SK-N-SH (cell line): Measurements from ENCODE around the gene BMPR1A.

ENCODE experiments used
- CTCF ChIP-seq: fragments of 200-600 bp; sonication (generic); IDR thresholded peaks from 2 replicates; pipeline ENCODE4 v1.6.1; 2017; ENCODE audit warnings: antibody characterized with exemption, mild to moderate bottlenecking, moderate library complexity
- MXI1 ChIP-seq: IDR thresholded peaks from 2 replicates; pipeline ENCODE4 v1.6.1; 2012; ENCODE audit warnings: mild to moderate bottlenecking, low read depth, low read length, improper control_type of control experiment
- POLR2AphosphoS5 ChIP-seq: IDR thresholded peaks from 2 replicates; pipeline ENCODE4 v1.6.1; 2012; ENCODE audit warnings: low read depth, low read length
- RAD21 ChIP-seq: IDR thresholded peaks from 2 replicates; pipeline ENCODE4 v1.6.1; 2012; ENCODE audit warnings: mild to moderate bottlenecking, low read length
- REST ChIP-seq: IDR thresholded peaks from 2 replicates; pipeline ENCODE4 v1.6.1; 2012; ENCODE audit warnings: mild to moderate bottlenecking, low read depth, low read length, moderate library complexity
- RFX5 ChIP-seq: IDR thresholded peaks from 2 replicates; pipeline ENCODE4 v1.6.1; 2012; ENCODE audit warnings: mild to moderate bottlenecking, improper control_type of control experiment, low read length
- TCF12 ChIP-seq: IDR thresholded peaks from 2 replicates; pipeline ENCODE4 v1.4.0; 2012
- YY1 ChIP-seq: IDR thresholded peaks from 2 replicates; pipeline ENCODE4 v1.4.0; 2012; ENCODE audit warnings: low read depth, mild to moderate bottlenecking
- TF ChIP-seq, protein P1 (sequence below): IDR thresholded peaks from 2 replicates; pipeline ENCODE4 v1.4.0; 2012; ENCODE audit warnings: low read depth, borderline replicate concordance

GRCh38 chr10:86728056-86728455 is 28.4 kb upstream of the BMPR1A start:
- TF ChIP-seq CTCF (no peak), REST (no peak), RFX5 (no peak), MXI1 (no peak), POLR2AphosphoS5 (no peak), TCF12 (no peak), YY1 (no peak), RAD21 (no peak)
- TF ChIP-seq, protein P1, sequence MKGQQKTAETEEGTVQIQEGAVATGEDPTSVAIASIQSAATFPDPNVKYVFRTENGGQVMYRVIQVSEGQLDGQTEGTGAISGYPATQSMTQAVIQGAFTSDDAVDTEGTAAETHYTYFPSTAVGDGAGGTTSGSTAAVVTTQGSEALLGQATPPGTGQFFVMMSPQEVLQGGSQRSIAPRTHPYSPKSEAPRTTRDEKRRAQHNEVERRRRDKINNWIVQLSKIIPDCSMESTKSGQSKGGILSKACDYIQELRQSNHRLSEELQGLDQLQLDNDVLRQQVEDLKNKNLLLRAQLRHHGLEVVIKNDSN: no peak
